ENCODE data around the gene C1QTNF6.
"Not testable (repeated sequence)": the region's sequence is repeated elsewhere in the genome, so short reads cannot be mapped to it uniquely, and the experiment has no call there.

The C1QTNF6 gene

GRCh38 chr22:37206841-37207821 is 19.1 kb upstream of the C1QTNF6 start:
- no peak for DNase-seq

- DNase-seq, result no peak
Observed at GRCh38 chr22:37206118-37206840, 18.2 kb upstream of the C1QTNF6 start.

- no peak for DNase-seq
Observed at GRCh38 chr22:37205046-37205445, 17.0 kb upstream of the C1QTNF6 start.

DNA sequence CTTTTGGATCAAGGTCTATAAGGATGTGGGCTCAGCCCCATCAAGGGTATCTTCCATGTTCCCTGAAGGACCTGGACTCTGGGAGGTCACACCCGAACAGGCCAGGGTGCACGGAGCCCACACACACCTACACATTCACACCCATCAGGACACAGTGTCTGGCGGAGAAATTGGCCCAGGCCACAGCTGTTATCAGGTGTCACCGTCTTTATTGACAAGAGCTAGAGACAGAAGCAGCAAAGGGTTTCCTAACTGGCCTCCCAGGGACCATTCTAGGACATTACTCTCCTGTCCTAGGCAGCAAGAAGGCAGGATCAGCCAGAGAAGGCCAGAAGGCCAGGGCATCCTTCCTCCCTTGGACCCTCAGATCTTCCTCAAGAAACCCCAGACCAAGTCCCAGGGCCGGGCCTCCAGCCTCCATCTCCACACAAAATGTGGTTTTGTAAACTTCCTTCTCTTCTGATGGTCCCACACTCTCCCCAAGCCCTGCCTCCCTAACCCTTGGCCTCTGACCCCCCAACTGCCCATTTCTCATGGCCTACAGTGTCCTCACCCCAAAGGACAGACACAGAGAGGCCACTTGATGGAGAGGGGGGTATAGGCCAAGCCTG is 16.1 kb upstream of the C1QTNF6 start:
- no peak for DNase-seq

DNA sequence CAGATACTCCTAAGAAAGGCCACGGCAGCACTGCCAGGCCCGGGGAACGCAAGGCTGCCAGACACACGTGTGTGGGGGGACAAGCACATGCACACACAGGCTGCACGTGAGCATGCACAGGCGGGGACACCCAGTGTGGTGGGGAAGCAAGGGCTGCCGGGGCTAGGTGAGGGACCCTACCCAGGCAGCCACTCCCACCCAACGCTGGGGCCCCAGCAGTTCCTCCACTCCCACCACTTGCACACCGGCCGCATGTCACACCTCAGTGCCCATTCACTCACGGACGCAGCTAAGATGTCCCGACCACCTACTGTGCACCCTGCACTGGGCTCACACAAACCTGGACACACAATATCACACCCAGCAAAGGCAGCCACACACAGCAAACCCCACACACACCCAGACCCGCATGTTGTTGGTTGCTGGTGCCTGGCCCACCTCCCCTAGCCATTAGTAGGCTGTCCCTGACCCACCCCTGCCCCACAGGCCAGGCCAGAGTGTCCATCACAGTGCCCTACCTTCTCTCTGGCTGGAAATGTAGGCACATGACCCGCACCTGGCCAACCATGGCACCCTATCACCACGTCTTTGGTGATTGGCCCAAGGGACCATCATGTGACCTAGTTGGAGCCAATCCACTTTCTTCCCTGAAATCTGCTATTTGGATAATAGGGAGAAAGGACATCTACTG is 15.5 kb upstream of the C1QTNF6 start:
- no peak for DNase-seq

- no peak for DNase-seq
Observed at GRCh38 chr22:37202716-37203115, 14.7 kb upstream of the C1QTNF6 start.

- DNase-seq, result no peak
Observed at GRCh38 chr22:37202001-37202555, 14.0 kb upstream of the C1QTNF6 start.

GRCh38 chr22:37201443-37201820 is 13.4 kb upstream of the C1QTNF6 start:
- DNase-seq, result not testable (repeated sequence)

- DNase-seq, result no peak
Observed at GRCh38 chr22:37199760-37200108, 11.7 kb upstream of the C1QTNF6 start.

GRCh38 chr22:37199103-37199759 is 11.2 kb upstream of the C1QTNF6 start:
- peak; percentile 99 for DNase-seq

GRCh38 chr22:37198258-37199102 is 10.4 kb upstream of the C1QTNF6 start:
- peak; percentile 92 for DNase-seq

GRCh38 chr22:37197451-37198257 is 9.6 kb upstream of the C1QTNF6 start:
- no peak for DNase-seq

DNA sequence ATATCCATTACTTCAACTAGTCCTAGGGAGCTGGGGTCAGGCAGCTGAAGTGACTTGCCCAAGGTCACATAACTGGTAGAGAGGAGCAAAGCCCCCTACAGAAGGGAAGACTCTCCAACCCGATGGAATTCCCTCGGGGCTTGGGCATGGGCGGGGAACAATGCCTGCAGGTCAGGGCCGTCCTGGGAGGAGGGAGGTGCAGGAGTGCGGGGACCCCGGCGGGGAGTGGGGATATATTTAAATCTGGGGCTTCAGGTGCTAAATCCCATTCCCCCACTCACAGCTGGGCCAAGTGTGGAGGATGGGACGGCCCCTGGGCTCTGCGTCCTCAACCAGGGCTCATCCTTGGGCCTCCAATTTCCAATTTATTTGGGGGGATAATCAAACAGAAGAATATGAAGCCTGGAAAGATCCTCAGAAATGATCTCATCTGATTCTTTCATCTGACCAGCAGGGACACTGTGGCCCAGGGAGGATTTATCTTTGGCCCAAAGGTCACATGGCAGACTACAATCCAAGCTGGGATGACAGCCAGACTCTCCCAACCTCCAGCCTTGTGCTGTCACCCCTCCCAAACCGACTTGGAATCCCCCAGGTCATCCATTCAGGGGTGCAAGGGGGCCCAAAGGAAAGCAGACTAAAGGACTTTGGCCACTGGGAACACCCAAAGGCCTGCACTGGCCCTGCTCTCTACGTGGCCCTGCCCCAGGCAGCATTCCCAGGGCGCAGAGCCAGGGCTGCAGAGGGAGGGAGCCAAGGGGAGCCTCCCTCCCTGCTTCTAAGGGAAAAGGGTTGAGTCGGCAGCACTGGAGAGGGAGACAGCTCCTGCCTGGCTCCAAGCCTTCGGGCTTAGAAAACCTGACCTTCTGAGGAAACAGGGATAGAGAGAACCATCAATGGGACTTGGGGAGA is 8.7 kb upstream of the C1QTNF6 start:
- DNase-seq, result no peak

GRCh38 chr22:37195921-37196320 is 7.9 kb upstream of the C1QTNF6 start:
- DNase-seq, result no peak

- DNase-seq, result no peak
Observed at GRCh38 chr22:37194750-37195149, 6.7 kb upstream of the C1QTNF6 start.

DNA sequence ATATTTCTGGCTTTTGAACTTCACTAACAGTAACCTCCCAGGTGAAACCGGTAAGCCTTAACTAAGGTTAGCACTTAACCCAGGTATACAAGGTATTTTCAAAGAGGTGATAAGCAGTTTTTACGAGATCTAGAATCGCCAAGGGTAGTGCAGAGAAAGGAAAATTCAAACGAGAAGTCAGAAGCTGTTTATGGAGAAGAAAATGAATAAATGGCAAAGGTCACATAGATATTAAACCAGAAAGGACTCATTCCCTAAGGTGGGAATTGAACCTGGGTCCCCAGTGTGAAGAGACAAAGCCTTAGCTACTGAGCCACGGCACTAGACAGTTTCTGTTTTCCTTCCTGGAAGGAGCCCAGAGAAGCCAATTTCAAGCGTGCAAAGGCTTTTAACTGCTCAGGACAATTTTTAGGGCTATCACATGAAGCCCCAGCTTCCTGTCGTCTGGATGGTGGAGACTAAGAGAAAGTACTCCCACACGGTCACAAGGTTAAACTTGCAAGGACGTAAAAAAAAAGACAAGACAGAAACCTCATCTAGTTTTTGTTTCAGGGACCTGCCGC is 5.7 kb upstream of the C1QTNF6 start:
- DNase-seq, result peak; percentile 62

GRCh38 chr22:37192741-37193140 is 4.7 kb upstream of the C1QTNF6 start:
- no peak for DNase-seq

- no peak for DNase-seq
Observed at GRCh38 chr22:37192204-37192603, 4.2 kb upstream of the C1QTNF6 start.

DNA sequence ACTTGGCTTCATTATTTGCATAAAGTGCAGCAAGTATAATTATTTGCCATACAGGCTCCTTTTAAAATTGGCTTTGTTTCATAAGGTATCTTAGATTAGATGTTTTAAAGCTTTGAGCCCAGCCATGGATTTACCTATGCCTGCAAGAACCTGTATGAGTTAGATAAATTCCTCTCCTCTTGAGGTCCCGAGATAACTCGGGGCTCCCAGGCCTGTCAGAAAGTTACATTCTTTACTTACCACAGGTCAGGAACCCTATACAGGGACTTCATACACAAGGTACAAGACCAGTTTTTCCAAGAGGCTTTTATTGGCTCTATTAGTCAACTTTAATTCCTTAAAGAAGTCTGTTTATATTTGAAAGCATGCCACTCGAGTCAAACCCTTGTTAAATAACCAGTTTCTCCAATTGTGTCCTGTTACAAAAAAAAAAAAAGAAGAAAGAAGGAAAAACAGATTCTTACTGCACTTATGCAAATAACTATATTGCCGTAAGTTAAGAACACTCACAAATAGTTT is 2.3 kb upstream of the C1QTNF6 start:
- DNase-seq, result no peak

Measured in CD4-positive, alpha-beta T cell treated with Interleukin-12 subunit alpha and Interleukin-12 subunit beta, for 1 hour (primary cell).